Heart right ventricle (tissue), 16 donors: ENCODE data around the gene NCAM2. TPM values are rescaled to one million over a fixed set of nuclear protein-coding genes. Genes with fewer than 3 reads are reported as not detected.

Source experiments
- ATAC-seq, 8 donors: fragments of 200-7000 bp; cut with Tn5 transposase; one replicate each; pipeline ENCODE4 v1.9.1; 2020; ENCODE audit warnings: mild to moderate bottlenecking in 8 of 8, moderate library complexity in 8 of 8, moderate number of reproducible peaks in 1 of 8
- DNase-seq, 2 donors: peaks; one replicate each; pipeline ENCODE4 v3.0.0-alpha.2; 2020
- H3K27ac ChIP-seq, 10 donors: fragments of 200-600 bp; sonication (generic) in 2 of 10; one replicate each; pipeline versions ENCODE4 v1.5.0 to v1.8.0; 2020 to 2022; ENCODE audit warnings: mild to moderate bottlenecking in 3 of 10
- H3K27me3 ChIP-seq, 7 donors: fragments of 200-600 bp; one replicate each; pipeline ENCODE4 v1.8.0; 2021 to 2022; ENCODE audit warnings: mild to moderate bottlenecking in 2 of 7
- H3K36me3 ChIP-seq, 9 donors: fragments of 200-600 bp; sonication (generic) in 1 of 9; one replicate each; pipeline versions ENCODE4 v1.5.0 to v1.8.0; 2020 to 2022; ENCODE audit warnings: mild to moderate bottlenecking in 2 of 9
- H3K4me1 ChIP-seq, 9 donors: fragments of 200-600 bp; sonication (generic) in 1 of 9; one replicate each; pipeline versions ENCODE4 v1.5.0 to v1.8.0; 2020 to 2022; ENCODE audit warnings: mild to moderate bottlenecking in 4 of 9
- H3K4me3 ChIP-seq, 10 donors: fragments of 200-600 bp; sonication (generic) in 2 of 10; one replicate each; pipeline versions ENCODE4 v1.5.0 to v1.8.0; 2020 to 2022; ENCODE audit warnings: mild to moderate bottlenecking in 7 of 10, moderate library complexity in 2 of 10
- H3K9me3 ChIP-seq, 11 donors: fragments of 200-600 bp in 10 of 11; sonication (generic) in 2 of 11; one replicate each; pipeline versions ENCODE4 v1.5.0 to v1.8.0; 2013 to 2022; ENCODE audit warnings: mild to moderate bottlenecking in 2 of 11, control low read depth in 1 of 11, moderate library complexity in 1 of 11
- CTCF ChIP-seq, 9 donors: fragments of 200-600 bp; sonication (generic) in 2 of 9; IDR thresholded peaks; one replicate each; pipeline versions ENCODE4 v1.5.0 to v1.8.0; 2021 to 2022; ENCODE audit warnings: antibody characterized with exemption in 9 of 9, mild to moderate bottlenecking in 5 of 9, moderate library complexity in 1 of 9
- WGBS, 2 donors: extraction: QIAGEN DNeasy Blood & Tissue Kit; methylation state at CpG; one replicate each; pipeline ENCODE4 v1.1.7; 2013; ENCODE audit warnings: inconsistent platforms in 1 of 2; 5-methylcytosine and 5-hydroxymethylcytosine counted together
- intact Hi-C, 10 donors: fragments of 100-400 bp; cut with DNase I; formaldehyde crosslinking; loops; one replicate each; pipeline versions ENCODE4 v1.11.1 to v1.14.2; 2022
- polyA plus RNA-seq, 2 donors: library from polyadenylated mRNA; stranded (reverse); fragments of 200-250 nt; gene quantifications; one replicate each; pipeline ENCODE4 v1.2.3, GENCODE V29; 2013
- total RNA-seq, 10 donors: library from RNA; stranded (reverse); fragmentation: NEBNext Ultra II Directional in 3 of 10; extraction: Animal tissue kit (Norgen Biotek cat#: 25700) in 3 of 10; gene quantifications; one replicate each; pipeline versions ENCODE4 v1.2.1 to v1.2.4, GENCODE V29; 2021 to 2023
- donor health status: Arrhythmogenic right ventricular cardiomyopathy.
- donor health status: ischemic (EF 13 %, LVEDD 7.1; RV severe dilation, severe dysfunction).
- donor health status: healthy with polysubstance abuse.
- donor health status: DM: no; HTN: yes; CAD: no.
- donor health status: DM: no; HTN: no; CAD: no.
- donor health status: ischemic (EF 25% LVEDD 6.9; RV normal size, moderate dysfunction).
- donor health status: ischemic (EF 25% LVEDD 5.7; RV mildly dilated, moderate dysfunction).
- donor health status: healthy.
- donor health status: DM: yes; HTN: yes; CAD: no.
- donor health status: Ischemic cardiomyopathy.
- donor health status: ischemic (EF 35%, LVEDD 5.7; RV mildly dilated, moderate dysfunction).
- donor health status: nonischemic (EF 11% LVEDD 7.7; RV severe dilation, severe dysfunction).
- donor health status: DM: yes; HTN: yes; CAD: no.
- donor health status: PGD.
- donor health status: ischemic (EF 29% LVEDD 5.4; RV normal size, mild dysfunction).
- donor health status: nonischemic (EF 23%, LVEDD 6.1; RV moderate dilation, normal function).

NCAM2 gene
- total and polyA plus RNA-seq, 12 donors: 0.25 to 8.9 (median 3.1) TPM

- WGBS, 2 donors: 66 to 70% methylated on average over 4 of the region's 4 CpGs
- H3K4me1 ChIP-seq: no peaks in the 10 kb centered on the region
Observed at GRCh38 chr21:21286170-21286798, 288.1 kb downstream of the NCAM2 start.

GRCh38 chr21:21290751-21291150 is 292.5 kb downstream of the NCAM2 start:
- Histone ChIP-seq H3K27me3 (no peaks in the 10 kb centered on the region), H3K4me1 (no peaks in the 10 kb centered on the region), H3K27ac (no peak overlapping the region), H3K36me3 (no peaks in the 10 kb centered on the region), H3K4me3 (no peak overlapping the region), H3K9me3 (no peaks in the 10 kb centered on the region)
- WGBS, 2 donors: 74 to 83% methylated on average over 4 of the region's 4 CpGs
- no peak for ATAC-seq
- no peak for TF ChIP-seq CTCF (IDR thresholded peaks at IDR 0.05)
- intact Hi-C loops: no loop called here
- DNase-seq: no peak

More at GRCh38 chr21:21286170-21286798, 288.1 kb downstream of the NCAM2 start:
- no peak overlapping the region for H3K27ac ChIP-seq
- H3K27me3 ChIP-seq: no peaks in the 10 kb centered on the region
- DNase-seq (no peak), ATAC-seq (no peak)
- no peaks in the 10 kb centered on the region for H3K9me3 ChIP-seq
- no peak for TF ChIP-seq CTCF (IDR thresholded peaks at IDR 0.05)
- H3K36me3 ChIP-seq: no peaks in the 10 kb centered on the region
- intact Hi-C loops: no loop called here
- H3K4me3 ChIP-seq: no peak overlapping the region

GRCh38 chr21:21291883-21292569 is 293.8 kb downstream of the NCAM2 start:
- ATAC-seq (no peak), DNase-seq (no peak)
- no peak overlapping the region for H3K27ac ChIP-seq
- H3K36me3 ChIP-seq: no peaks in the 10 kb centered on the region
- no peaks in the 10 kb centered on the region for H3K4me1 ChIP-seq
- WGBS, 2 donors: 92 to 98% methylated on average over 3 of the region's 3 CpGs
- H3K9me3 ChIP-seq: no peaks in the 10 kb centered on the region
- no peaks in the 10 kb centered on the region for H3K27me3 ChIP-seq
- intact Hi-C loops: no loop called here
- H3K4me3 ChIP-seq: no peak overlapping the region
- TF ChIP-seq CTCF (IDR thresholded peaks at IDR 0.05): no peak

GRCh38 chr21:21295303-21295702 is 297.1 kb downstream of the NCAM2 start:
- no peak overlapping the region for H3K27ac ChIP-seq
- WGBS, 2 donors: 89 to 90% methylated on average over 3 of the region's 3 CpGs
- intact Hi-C loops: no loop called here
- H3K9me3 ChIP-seq: no peaks in the 10 kb centered on the region
- H3K4me1 ChIP-seq: no peaks in the 10 kb centered on the region
- H3K36me3 ChIP-seq: no peaks in the 10 kb centered on the region
- DNase-seq (no peak), ATAC-seq (no peak)
- no peak overlapping the region for H3K4me3 ChIP-seq
- TF ChIP-seq CTCF (IDR thresholded peaks at IDR 0.05): no peak
- no peaks in the 10 kb centered on the region for H3K27me3 ChIP-seq
